H1 (cell line): ENCODE results near the gene DPYD. TPM values are rescaled to one million over a fixed set of nuclear protein-coding genes. Genes with fewer than 3 reads are reported as not detected.

Experiments
- CTCF ChIA-PET: fragments of 300-600 bp; sonication (Branson Sonifier 250); formaldehyde crosslinking; loops from one replicate; lab custom pipeline; 2021; ENCODE audit not compliant: partially characterized antibody; lab: Charles Lee
- POLR2A ChIA-PET: fragments of 300-600 bp; sonication (Branson Sonifier 250); formaldehyde crosslinking; loops from one replicate; lab custom pipeline; 2021; ENCODE audit warnings: inconsistent platforms; ENCODE audit not compliant: partially characterized antibody; lab: Charles Lee
- DNase-seq, 2 experiments: peaks; one replicate each; pipeline versions ENCODE4 v3.0.0 to v3.0.0-alpha.2; 2010 to 2022; ENCODE audit warnings: low spot score in 2 of 2, low read depth in 1 of 2, mixed read lengths in 1 of 2
- FAIRE-seq: peaks from 2 replicates; lab custom pipeline; 2011; peaks lifted over from hg19 to GRCh38; lab: Jason Lieb, UNC
- H2AFZ ChIP-seq: 2 replicates; pipeline ENCODE4 v1.8.1; 2012; ENCODE audit warnings: low read length, inconsistent platforms
- H2AK5ac ChIP-seq: 2 replicates; pipeline ENCODE4 v1.6.1; 2013; ENCODE audit warnings: low read depth, low read length
- H2BK120ac ChIP-seq: replicated peaks from 2 replicates; pipeline ENCODE3; 2013; ENCODE audit warnings: low read depth, low read length, inconsistent platforms
- H2BK12ac ChIP-seq: 2 replicates; pipeline ENCODE4 v1.6.1; 2013; ENCODE audit warnings: low read depth, low read length
- H2BK15ac ChIP-seq: 2 replicates; pipeline ENCODE4 v1.6.1; 2013; ENCODE audit warnings: low read length
- H2BK20ac ChIP-seq: 2 replicates; pipeline ENCODE4 v1.6.1; 2013; ENCODE audit warnings: low read length
- H2BK5ac ChIP-seq: 2 replicates; pipeline ENCODE4 v1.6.1; 2013; ENCODE audit warnings: low read depth, low read length
- H3K14ac ChIP-seq: 2 replicates; pipeline ENCODE4 v1.6.1; 2013; ENCODE audit warnings: inconsistent platforms; ENCODE audit not compliant: insufficient read length
- H3K18ac ChIP-seq: 2 replicates; pipeline ENCODE4 v1.6.1; 2013; ENCODE audit warnings: low read length; ENCODE audit errors: extremely low read depth
- H3K23ac ChIP-seq: 2 replicates; pipeline ENCODE4 v1.6.1; 2013; ENCODE audit warnings: inconsistent platforms; ENCODE audit not compliant: insufficient read length
- H3K23me2 ChIP-seq: 2 replicates; pipeline ENCODE4 v1.6.1; 2013; ENCODE audit warnings: low read depth, low read length
- H3K27ac ChIP-seq: 2 replicates; pipeline ENCODE4 v1.6.1; 2011; ENCODE audit warnings: low read depth, low read length, inconsistent platforms
- H3K27me3 ChIP-seq, 4 experiments: replicated peaks in 1 of 4; 1 replicate in 1 of 4; 2 replicates in 3 of 4; pipeline versions ENCODE4 v1.6.1 to v1.8.1; 2011 to 2013; ENCODE audit warnings: low read length in 3 of 4, mild to moderate bottlenecking in 3 of 4, inconsistent platforms in 2 of 4, mixed read lengths in 2 of 4, moderate library complexity in 1 of 4; ENCODE audit not compliant: control insufficient read depth in 3 of 4, insufficient read depth in 3 of 4; ENCODE audit errors: extremely low read depth in 1 of 4
- H3K36me3 ChIP-seq, 4 experiments: 2 replicates each; pipeline versions ENCODE4 v1.6.1 to v1.8.1; 2011 to 2013; ENCODE audit warnings: mild to moderate bottlenecking in 4 of 4, low read length in 3 of 4, moderate library complexity in 2 of 4, control low read depth in 1 of 4, inconsistent platforms in 1 of 4; ENCODE audit not compliant: insufficient read depth in 4 of 4, control insufficient read depth in 2 of 4
- H3K4ac ChIP-seq: replicated peaks from 2 replicates; pipeline ENCODE3; 2013; ENCODE audit warnings: low read length, low read depth, mixed read lengths, inconsistent platforms; ENCODE audit not compliant: insufficient read length
- H3K4me1 ChIP-seq, 4 experiments: replicated peaks in 1 of 4; 1 replicate in 1 of 4; 2 replicates in 3 of 4; pipeline versions ENCODE4 v1.6.1 to v1.8.1; 2011 to 2013; ENCODE audit warnings: low read length in 3 of 4, inconsistent platforms in 2 of 4, mixed read lengths in 1 of 4; ENCODE audit not compliant: insufficient read depth in 4 of 4, control insufficient read depth in 3 of 4
- H3K4me2 ChIP-seq, 2 experiments: 2 replicates each; pipeline versions ENCODE4 v1.6.1 to v1.8.1; 2011 to 2013; ENCODE audit warnings: low read depth in 2 of 2, low read length in 2 of 2, control low read depth in 1 of 2, inconsistent platforms in 1 of 2, mild to moderate bottlenecking in 1 of 2; ENCODE audit not compliant: insufficient read depth in 1 of 2
- H3K4me3 ChIP-seq, 4 experiments: fragments of 200-600, 300-600 bp in 1 of 4; sonication (generic), shearing (Covaris generic), sonication (Bioruptor Twin) in 1 of 4; 2 replicates each; pipeline versions ENCODE4 v1.5.1 to v1.8.1; 2011 to 2016; ENCODE audit warnings: low read length in 4 of 4, low read depth in 3 of 4, control low read depth in 2 of 4, inconsistent platforms in 2 of 4, mild to moderate bottlenecking in 2 of 4, mixed read lengths in 1 of 4, moderate library complexity in 1 of 4; ENCODE audit not compliant: insufficient read depth in 2 of 4; ENCODE audit errors: extremely low read depth in 1 of 4
- H3K56ac ChIP-seq: replicated peaks from 2 replicates; pipeline ENCODE3; 2013; ENCODE audit warnings: low read depth, mild to moderate bottlenecking, mixed read lengths, low read length, inconsistent platforms; ENCODE audit not compliant: insufficient read length
- H3K79me1 ChIP-seq: 2 replicates; pipeline ENCODE4 v1.6.1; 2013; ENCODE audit warnings: low read depth, low read length, control low read depth
- H3K79me2 ChIP-seq, 2 experiments: 2 replicates each; pipeline versions ENCODE4 v1.6.1 to v1.8.1; 2012 to 2013; ENCODE audit warnings: low read length in 2 of 2, mild to moderate bottlenecking in 2 of 2, inconsistent platforms in 1 of 2; ENCODE audit not compliant: insufficient read depth in 2 of 2, control insufficient read depth in 1 of 2
- H3K9ac ChIP-seq, 4 experiments: replicated peaks in 1 of 4; 1 replicate in 1 of 4; 2 replicates in 3 of 4; pipeline versions ENCODE4 v1.6.1 to v1.8.1; 2011 to 2013; ENCODE audit warnings: low read depth in 3 of 4, low read length in 3 of 4, control low read depth in 2 of 4, mild to moderate bottlenecking in 2 of 4, moderate library complexity in 2 of 4, inconsistent platforms in 1 of 4; ENCODE audit errors: extremely low read depth in 1 of 4
- H3K9me3 ChIP-seq, 2 experiments: 2 replicates each; pipeline versions ENCODE4 v1.6.1 to v1.8.1; 2012 to 2013; ENCODE audit warnings: mild to moderate bottlenecking in 2 of 2, moderate library complexity in 2 of 2, control low read depth in 1 of 2, inconsistent platforms in 1 of 2, low read depth in 1 of 2, low read length in 1 of 2, mixed read lengths in 1 of 2; ENCODE audit not compliant: insufficient read depth in 2 of 2
- H4K20me1 ChIP-seq, 2 experiments: replicated peaks in 1 of 2; 2 replicates each; pipeline versions ENCODE3 to v1.8.1; 2011 to 2013; ENCODE audit warnings: inconsistent platforms in 2 of 2, low read length in 2 of 2, mild to moderate bottlenecking in 1 of 2; ENCODE audit not compliant: insufficient read depth in 2 of 2, control insufficient read depth in 1 of 2
- H4K5ac ChIP-seq: 2 replicates; pipeline ENCODE4 v1.6.1; 2013; ENCODE audit warnings: low read length, low read depth, mixed read lengths, inconsistent platforms; ENCODE audit not compliant: insufficient read length
- H4K8ac ChIP-seq: 2 replicates; pipeline ENCODE4 v1.8.0; 2013; ENCODE audit warnings: mild to moderate bottlenecking, moderate library complexity, low read length, inconsistent platforms; ENCODE audit not compliant: insufficient read depth; ENCODE audit errors: extremely low read depth
- H4K91ac ChIP-seq: replicated peaks from 2 replicates; pipeline ENCODE3; 2013; ENCODE audit warnings: low read length, mixed read lengths, inconsistent platforms; ENCODE audit not compliant: insufficient read length
- ATF3 ChIP-seq: IDR thresholded peaks from 2 replicates; pipeline ENCODE4 v1.6.1; 2011; ENCODE audit warnings: low read depth, mild to moderate bottlenecking, low read length; ENCODE audit not compliant: insufficient read depth
- CREB1 ChIP-seq: IDR thresholded peaks from 2 replicates; pipeline ENCODE4 v1.6.1; 2012; ENCODE audit warnings: inconsistent platforms
- E2F6 ChIP-seq: IDR thresholded peaks from 2 replicates; pipeline ENCODE4 v1.6.1; 2012; ENCODE audit warnings: inconsistent platforms
- GABPA ChIP-seq: IDR thresholded peaks from 2 replicates; pipeline ENCODE4 v1.6.1; 2011; ENCODE audit warnings: mild to moderate bottlenecking, low read length, moderate library complexity, borderline replicate concordance; ENCODE audit not compliant: insufficient read depth
- GTF2F1 ChIP-seq: IDR thresholded peaks from 2 replicates; pipeline ENCODE4 v1.6.1; 2012; ENCODE audit warnings: low read depth, low read length, improper control_type of control experiment, borderline replicate concordance
- JUN ChIP-seq: IDR thresholded peaks from 2 replicates; pipeline ENCODE4 v1.6.1; 2011; ENCODE audit warnings: low read depth, mild to moderate bottlenecking, improper control_type of control experiment, low read length
- KDM5A ChIP-seq: fragments of 200-600 bp; IDR thresholded peaks from 2 replicates; pipeline ENCODE4 v1.7.1; 2012; ENCODE audit warnings: mild to moderate bottlenecking, low read length, inconsistent platforms, mixed read lengths
- NANOG ChIP-seq: IDR thresholded peaks from 2 replicates; pipeline ENCODE4 v1.6.1; 2011; ENCODE audit warnings: low read length, low read depth, mild to moderate bottlenecking, inconsistent platforms; ENCODE audit not compliant: insufficient read depth, poor library complexity, severe bottlenecking
- PHF8 ChIP-seq: fragments of 200-600 bp; sonication (generic); conservative IDR thresholded peaks from 2 replicates; pipeline ENCODE4 v1.7.1; 2012; ENCODE audit warnings: low read depth, mild to moderate bottlenecking, inconsistent platforms, low read length, moderate library complexity
- POU5F1 ChIP-seq: IDR thresholded peaks from 2 replicates; pipeline ENCODE4 v1.6.1; 2011; ENCODE audit warnings: low read depth, mild to moderate bottlenecking, low read length, moderate library complexity
- SP4 ChIP-seq: IDR thresholded peaks from 2 replicates; pipeline ENCODE4 v1.6.1; 2012; ENCODE audit warnings: low read length, inconsistent platforms
- TBP ChIP-seq: IDR thresholded peaks from 2 replicates; pipeline ENCODE4 v1.6.1; 2011; ENCODE audit warnings: low read depth, low read length, improper control_type of control experiment
- TCF12 ChIP-seq: IDR thresholded peaks from 2 replicates; pipeline ENCODE4 v1.6.1; 2011; ENCODE audit warnings: low read depth, mild to moderate bottlenecking, low read length
- YY1 ChIP-seq: IDR thresholded peaks from 2 replicates; pipeline ENCODE4 v1.6.1; 2011; ENCODE audit warnings: low read depth, mild to moderate bottlenecking, low read length
- WGBS, 2 experiments: shearing (Covaris generic) in 1 of 2; methylation state at CpG; one replicate each; pipeline versions ENCODE4 v1.1.6 to v1.1.7; 2013 to 2015; ENCODE audit warnings: low lambda C conversion rate in 2 of 2, mixed read lengths in 2 of 2, inconsistent platforms in 1 of 2, low coverage in 1 of 2, missing lambda C conversion rate in 1 of 2; ENCODE audit not compliant: insufficient replicate concordance in 2 of 2, insufficient coverage in 1 of 2, insufficient read length in 1 of 2; ENCODE audit errors: extremely low coverage in 1 of 2, missing lambda C conversion rate in 1 of 2; 5-methylcytosine and 5-hydroxymethylcytosine counted together
- polyA plus RNA-seq, 7 experiments: library from polyadenylated mRNA; depleted of rRNA in 3 of 7; stranded (reverse) in 5 of 7; unstranded in 2 of 7; fragments of >200 nt in 5 of 7; fragments of 200-250 nt in 2 of 7; gene quantifications; 1 replicate in 5 of 7; 2 replicates in 1 of 7; 4 replicates in 1 of 7; pipeline versions ENCODE4 v1.2.1 to v1.2.3, GENCODE V29; 2011 to 2013; ENCODE audit warnings: missing spikeins in 2 of 7, mixed read lengths in 2 of 7
- total RNA-seq: library from RNA; stranded (reverse); fragmentation: NEBNext Ultra II Directional; extraction: Animal tissue kit (Norgen Biotek cat#: 25700); gene quantifications from 2 replicates; pipeline ENCODE4 v1.2.1, GENCODE V29; 2021

DPYD gene
- total and polyA plus RNA-seq, 2 of the 8 experiments (the other 6 are each of a cell fraction or from before 2014, with no cell fraction given), result 0.29 to 0.73 TPM

- no peaks in the 10 kb centered on the region for H3K27me3 ChIP-seq
- WGBS, 2 experiments, result 89% methylated on average over 1 of the region's 1 CpG; no CpG with 5 or more reads in 1 of the 2 experiments
- no peak overlapping the region for H2BK20ac ChIP-seq
- 0 out of 4 replicates have a peak, but pooled peaks cover 0 to 3% of the 10 kb centered on the region in 2 experiments for H3K9me3 ChIP-seq
- no peaks in the 10 kb centered on the region for H3K23me2 ChIP-seq
- no peak overlapping the region for H2BK12ac ChIP-seq
- FAIRE-seq (no peak), DNase-seq (no peak)
- H3K9ac ChIP-seq, result no peak overlapping the region
- no peak overlapping the region for H3K23ac ChIP-seq
- H2AFZ ChIP-seq, result no peak overlapping the region
- H4K8ac ChIP-seq, result no peak overlapping the region
- ChIA-PET CTCF (no interaction called here), POLR2A (no interaction called here)
- H3K4me2 ChIP-seq, result no peak overlapping the region
- no peaks in the 10 kb centered on the region for H3K4me1 ChIP-seq
- H3K79me2 ChIP-seq, result no peaks in the 10 kb centered on the region
- H2BK15ac ChIP-seq, result no peak overlapping the region
- no peak overlapping the region for H2AK5ac ChIP-seq
- no peak overlapping the region for H3K14ac ChIP-seq
- no peak overlapping the region for H4K5ac ChIP-seq
- H3K36me3 ChIP-seq, result no peaks in the 10 kb centered on the region
- H2BK120ac ChIP-seq, result no peak overlapping the region
- H3K27ac ChIP-seq, result no peak overlapping the region
- H3K4ac ChIP-seq, result no peak overlapping the region
- H3K18ac ChIP-seq, result no peak overlapping the region
- H2BK5ac ChIP-seq, result no peak overlapping the region
- no peaks in the 10 kb centered on the region for H3K79me1 ChIP-seq
- H3K56ac ChIP-seq, result no peak overlapping the region
- H4K20me1 ChIP-seq, result no peaks in the 10 kb centered on the region
- H4K91ac ChIP-seq, result no peak overlapping the region
- H3K4me3 ChIP-seq, result no peak overlapping the region
- TF ChIP-seq TCF12 (no peak), POU5F1 (no peak), CREB1 (no peak), KDM5A (no peak), PHF8 (no peak), TBP (no peak), SP4 (no peak), GABPA (no peak), JUN (no peak), NANOG (no peak), GTF2F1 (no peak), ATF3 (no peak), E2F6 (no peak), YY1 (no peak)
Measured at GRCh38 chr1:97758541-97759057, 162.2 kb downstream of the DPYD start.
